IgD-negative memory B cell (primary cell): ENCODE results near the gene COL25A1. TPM values are rescaled to one million over a fixed set of nuclear protein-coding genes. Genes with fewer than 3 reads are reported as not detected.

ENCODE experiments used
- H3K27ac Mint-ChIP-seq, 3 donors: one replicate each; pipeline ENCODE4 v1.8.0; 2020 to 2022; ENCODE audit warnings: mild to moderate bottlenecking in 3 of 3, mixed read lengths in 3 of 3, moderate library complexity in 1 of 3
- H3K27me3 Mint-ChIP-seq: one replicate; pipeline ENCODE4 v1.8.0; 2021; ENCODE audit warnings: mixed read lengths
- H3K36me3 Mint-ChIP-seq: one replicate; pipeline ENCODE4 v1.8.0; 2020; ENCODE audit warnings: mild to moderate bottlenecking, mixed read lengths
- H3K4me1 Mint-ChIP-seq, 3 donors: one replicate each; pipeline ENCODE4 v1.8.0; 2020 to 2022; ENCODE audit warnings: mixed read lengths in 3 of 3, mild to moderate bottlenecking in 1 of 3
- H3K4me3 Mint-ChIP-seq, 4 donors: one replicate each; pipeline ENCODE4 v1.8.0; 2020 to 2022; ENCODE audit warnings: mild to moderate bottlenecking in 4 of 4, mixed read lengths in 4 of 4, moderate library complexity in 3 of 4
- H3K9me3 Mint-ChIP-seq, 3 donors: one replicate each; pipeline ENCODE4 v1.8.0; 2020 to 2021; ENCODE audit warnings: mixed read lengths in 3 of 3, mild to moderate bottlenecking in 1 of 3
- polyA plus RNA-seq: library from polyadenylated mRNA; unstranded; fragments of 300-500 nt; fragmentation: Illumina TruSeq; gene quantifications from one replicate; pipeline ENCODE4 v1.2.3, GENCODE V29; 2021

Gene COL25A1
- polyA plus RNA-seq, 1 donor from 2014 or later = not detected

GRCh38 chr4:109301651-109302360 lies 652 bp downstream of the COL25A1 start:
- H3K4me3 Mint-ChIP-seq = peak overlapping the region; percentile 10 to 85 (median 56)
- no peak overlapping the region for H3K27ac Mint-ChIP-seq
- peaks cover 0 to 4% (median 0%) of the 10 kb centered on the region in 3 donors for H3K9me3 Mint-ChIP-seq
- H3K4me1 Mint-ChIP-seq = peaks cover 0 to 13% (median 10%) of the 10 kb centered on the region in 3 donors
- H3K27me3 Mint-ChIP-seq = peaks cover 48% of the 10 kb centered on the region
- H3K36me3 Mint-ChIP-seq = peaks cover 1% of the 10 kb centered on the region

GRCh38 chr4:109298279-109299010 lies 4.0 kb downstream of the COL25A1 start:
- H3K27ac Mint-ChIP-seq = no peak overlapping the region
- H3K36me3 Mint-ChIP-seq = peaks cover 1% of the 10 kb centered on the region
- H3K9me3 Mint-ChIP-seq = peaks cover 0 to 2% (median 0%) of the 10 kb centered on the region in 3 donors
- H3K27me3 Mint-ChIP-seq = peaks cover 39% of the 10 kb centered on the region
- no peak overlapping the region for H3K4me3 Mint-ChIP-seq
- peaks cover 2 to 13% (median 9%) of the 10 kb centered on the region in 3 donors for H3K4me1 Mint-ChIP-seq

GRCh38 chr4:109296527-109296926 lies 5.9 kb downstream of the COL25A1 start:
- Mint-ChIP-seq H3K27me3 (peaks cover 24% of the 10 kb centered on the region), H3K9me3 (peaks cover 0 to 1% (median 0%) of the 10 kb centered on the region in 3 donors), H3K27ac (no peak overlapping the region), H3K4me3 (no peak overlapping the region), H3K36me3 (no peaks in the 10 kb centered on the region), H3K4me1 (peaks cover 2 to 4% (median 3%) of the 10 kb centered on the region in 3 donors)

- no peaks in the 10 kb centered on the region for H3K9me3 Mint-ChIP-seq
- peaks cover 12% of the 10 kb centered on the region for H3K27me3 Mint-ChIP-seq
- no peaks in the 10 kb centered on the region for H3K36me3 Mint-ChIP-seq
- H3K4me3 Mint-ChIP-seq = no peak overlapping the region
- no peak overlapping the region for H3K27ac Mint-ChIP-seq
- H3K4me1 Mint-ChIP-seq = peaks cover 0 to 2% (median 0%) of the 10 kb centered on the region in 3 donors
Measured at GRCh38 chr4:109295081-109295480, 7.4 kb downstream of the COL25A1 start.

GRCh38 chr4:109294468-109295020 lies 7.9 kb downstream of the COL25A1 start:
- Mint-ChIP-seq H3K9me3 (no peaks in the 10 kb centered on the region), H3K27me3 (peaks cover 9% of the 10 kb centered on the region), H3K27ac (no peak overlapping the region), H3K4me1 (peaks cover 0 to 2% (median 0%) of the 10 kb centered on the region in 3 donors), H3K36me3 (no peaks in the 10 kb centered on the region), H3K4me3 (no peak overlapping the region)

GRCh38 chr4:109294006-109294405 lies 8.5 kb downstream of the COL25A1 start:
- no peaks in the 10 kb centered on the region for H3K36me3 Mint-ChIP-seq
- peaks cover 9% of the 10 kb centered on the region for H3K27me3 Mint-ChIP-seq
- no peaks in the 10 kb centered on the region for H3K9me3 Mint-ChIP-seq
- no peak overlapping the region for H3K4me3 Mint-ChIP-seq
- peaks cover 0 to 2% (median 0%) of the 10 kb centered on the region in 3 donors for H3K4me1 Mint-ChIP-seq
- no peak overlapping the region for H3K27ac Mint-ChIP-seq

GRCh38 chr4:109291707-109292238 lies 10.7 kb downstream of the COL25A1 start:
- no peak overlapping the region for H3K4me3 Mint-ChIP-seq
- H3K27me3 Mint-ChIP-seq = peaks cover 4% of the 10 kb centered on the region
- no peaks in the 10 kb centered on the region for H3K36me3 Mint-ChIP-seq
- peaks cover 0 to 2% (median 0%) of the 10 kb centered on the region in 3 donors for H3K4me1 Mint-ChIP-seq
- H3K9me3 Mint-ChIP-seq = no peaks in the 10 kb centered on the region
- no peak overlapping the region for H3K27ac Mint-ChIP-seq

- Mint-ChIP-seq H3K27ac (no peak overlapping the region), H3K4me1 (peaks cover 0 to 2% (median 0%) of the 10 kb centered on the region in 3 donors), H3K36me3 (no peaks in the 10 kb centered on the region), H3K27me3 (peaks cover 4% of the 10 kb centered on the region), H3K9me3 (no peaks in the 10 kb centered on the region), H3K4me3 (no peak overlapping the region)
Measured at GRCh38 chr4:109290918-109291317, 11.5 kb downstream of the COL25A1 start.

GRCh38 chr4:109278594-109279031 lies 23.8 kb downstream of the COL25A1 start:
- peaks cover 0 to 1% (median 0%) of the 10 kb centered on the region in 3 donors for H3K4me1 Mint-ChIP-seq
- H3K4me3 Mint-ChIP-seq = no peak overlapping the region
- peaks cover under 1% of the 10 kb centered on the region for H3K36me3 Mint-ChIP-seq
- H3K27ac Mint-ChIP-seq = no peak overlapping the region
- H3K27me3 Mint-ChIP-seq = peaks cover 9% of the 10 kb centered on the region
- H3K9me3 Mint-ChIP-seq = no peaks in the 10 kb centered on the region

GRCh38 chr4:109276482-109277095 lies 25.9 kb downstream of the COL25A1 start:
- H3K4me1 Mint-ChIP-seq = peaks cover 0 to 1% (median 0%) of the 10 kb centered on the region in 3 donors
- H3K36me3 Mint-ChIP-seq = no peaks in the 10 kb centered on the region
- no peak overlapping the region for H3K4me3 Mint-ChIP-seq
- H3K9me3 Mint-ChIP-seq = no peaks in the 10 kb centered on the region
- no peak overlapping the region for H3K27ac Mint-ChIP-seq
- H3K27me3 Mint-ChIP-seq = peaks cover 9% of the 10 kb centered on the region

GRCh38 chr4:109275066-109275745 lies 27.3 kb downstream of the COL25A1 start:
- Mint-ChIP-seq H3K27me3 (peaks cover 9% of the 10 kb centered on the region), H3K9me3 (no peaks in the 10 kb centered on the region), H3K27ac (no peak overlapping the region)

GRCh38 chr4:109266891-109267290 lies 35.6 kb downstream of the COL25A1 start:
- Mint-ChIP-seq H3K4me3 (no peak overlapping the region), H3K9me3 (no peaks in the 10 kb centered on the region), H3K4me1 (peaks cover 0 to 1% (median 0%) of the 10 kb centered on the region in 3 donors), H3K27ac (no peak overlapping the region), H3K36me3 (no peaks in the 10 kb centered on the region), H3K27me3 (no peaks in the 10 kb centered on the region)

More at GRCh38 chr4:109275066-109275745, 27.3 kb downstream of the COL25A1 start:
- Mint-ChIP-seq H3K4me1 (peaks cover 0 to 1% (median 0%) of the 10 kb centered on the region in 3 donors), H3K4me3 (no peak overlapping the region), H3K36me3 (no peaks in the 10 kb centered on the region)

- H3K36me3 Mint-ChIP-seq = no peaks in the 10 kb centered on the region
Measured at GRCh38 chr4:109266236-109266635, 36.2 kb downstream of the COL25A1 start.

GRCh38 chr4:109263721-109264120 lies 38.7 kb downstream of the COL25A1 start:
- Mint-ChIP-seq H3K27ac (no peak overlapping the region), H3K4me3 (no peak overlapping the region), H3K4me1 (peaks cover 0 to 1% (median 0%) of the 10 kb centered on the region in 3 donors), H3K27me3 (no peaks in the 10 kb centered on the region), H3K9me3 (no peaks in the 10 kb centered on the region), H3K36me3 (no peaks in the 10 kb centered on the region)

More at GRCh38 chr4:109266236-109266635, 36.2 kb downstream of the COL25A1 start:
- Mint-ChIP-seq H3K4me3 (no peak overlapping the region), H3K9me3 (no peaks in the 10 kb centered on the region), H3K4me1 (peaks cover 0 to 1% (median 0%) of the 10 kb centered on the region in 3 donors), H3K27ac (no peak overlapping the region), H3K27me3 (no peaks in the 10 kb centered on the region)
